HG03442 (cell line): ENCODE measurements around the gene SATL1.
"Not testable (repeated sequence)": the region's sequence is repeated elsewhere in the genome, so short reads cannot be mapped to it uniquely, and the experiment has no call there.

Experiments
- ATAC-seq: cut with Tn5 transposase; IDR thresholded peaks from one replicate; pipeline ENCODE4 v1.9.1; 2021; ENCODE audit warnings: mild to moderate bottlenecking, moderate library complexity; ENCODE audit not compliant: unreplicated experiment

SATL1 gene

GRCh38 chrX:85112293-85112692 is 131.3 kb downstream of the SATL1 start:
- no peak for ATAC-seq

- no peak for ATAC-seq
Measured at GRCh38 chrX:85111347-85111746, 132.2 kb downstream of the SATL1 start.

- no peak for ATAC-seq
Measured at GRCh38 chrX:85109235-85109634, 134.3 kb downstream of the SATL1 start.

- ATAC-seq: no peak
Measured at GRCh38 chrX:85108165-85108564, 135.4 kb downstream of the SATL1 start.

GRCh38 chrX:85107407-85107806 is 136.2 kb downstream of the SATL1 start:
- ATAC-seq: no peak

- no peak for ATAC-seq
Measured at GRCh38 chrX:85089321-85089840, 154.2 kb downstream of the SATL1 start.

- peak; percentile 68 for ATAC-seq
Measured at GRCh38 chrX:85084770-85085393, 158.7 kb downstream of the SATL1 start.

- not testable (repeated sequence) for ATAC-seq
Measured at GRCh38 chrX:85077247-85077646, 166.3 kb downstream of the SATL1 start.

- peak; percentile 78 for ATAC-seq
Measured at GRCh38 chrX:85065512-85066198, 177.9 kb downstream of the SATL1 start.

GRCh38 chrX:85052636-85053343 is 190.8 kb downstream of the SATL1 start:
- no peak for ATAC-seq

- no peak for ATAC-seq
Measured at GRCh38 chrX:85052205-85052604, 191.4 kb downstream of the SATL1 start.

GRCh38 chrX:85051627-85052026 is 192.0 kb downstream of the SATL1 start:
- ATAC-seq: no peak
